B cell (primary cell): ENCODE measurements around the gene LAX1. TPM values are rescaled to one million over a fixed set of nuclear protein-coding genes. Genes with fewer than 3 reads are reported as not detected.
"Not testable (repeated sequence)": the region's sequence is repeated elsewhere in the genome, so short reads cannot be mapped to it uniquely, and the experiment has no call there.

Experiments used
- ATAC-seq: fragments of 200-7000 bp; cut with Tn5 transposase; one replicate; pipeline ENCODE4 v1.10.0; 2021; ENCODE audit warnings: low read depth, mild to moderate bottlenecking, moderate number of reproducible peaks, moderate library complexity
- CTCF ChIA-PET: fragments of 350-600 bp; sonication (Branson Sonifier 250); formaldehyde crosslinking; loops from one replicate; lab custom pipeline; 2021; ENCODE audit warnings: antibody characterized with exemption, inconsistent platforms; lab: Charles Lee
- POLR2A ChIA-PET: fragments of 350-600 bp; sonication (Branson Sonifier 250); formaldehyde crosslinking; loops from one replicate; lab custom pipeline; 2021; ENCODE audit warnings: antibody characterized with exemption; lab: Charles Lee
- DNase-seq: peaks from one replicate; pipeline ENCODE4 v3.0.0; 2013
- H2AFZ ChIP-seq: 2 replicates; pipeline ENCODE4 v1.6.1; 2012; ENCODE audit warnings: mild to moderate bottlenecking, low read depth, low read length; ENCODE audit not compliant: insufficient read depth, poor library complexity, severe bottlenecking
- H3K27ac ChIP-seq, 2 donors: 1 replicate in 1 of 2; 2 replicates in 1 of 2; pipeline ENCODE4 v1.5.1; 2012 to 2013; ENCODE audit warnings: low read length in 2 of 2, mild to moderate bottlenecking in 2 of 2, moderate library complexity in 1 of 2
- H3K27me3 ChIP-seq, 4 experiments: fragments of 200-600 bp in 1 of 4; sonication (generic) in 1 of 4; replicated peaks in 1 of 4; 1 replicate in 2 of 4; 2 replicates in 2 of 4; pipeline versions ENCODE4 v1.6.1 to v1.7.0; 2013 to 2016; ENCODE audit warnings: low read length in 3 of 4, mild to moderate bottlenecking in 2 of 4, mixed read lengths in 1 of 4, moderate library complexity in 1 of 4; ENCODE audit not compliant: insufficient read depth in 4 of 4, control insufficient read depth in 3 of 4; ENCODE audit errors: control extremely low read depth in 1 of 4
- H3K36me3 ChIP-seq, 2 experiments: replicated peaks in 1 of 2; 1 replicate in 1 of 2; 2 replicates in 1 of 2; pipeline versions ENCODE4 v1.6.1 to v1.7.1; 2013; ENCODE audit warnings: low read length in 1 of 2; ENCODE audit not compliant: insufficient read depth in 2 of 2, control insufficient read depth in 1 of 2; ENCODE audit errors: control extremely low read depth in 1 of 2, extremely low read depth in 1 of 2
- H3K4me1 ChIP-seq, 2 donors: fragments of 200-600 bp in 1 of 2; sonication (generic) in 1 of 2; 1 replicate in 1 of 2; 2 replicates in 1 of 2; pipeline versions ENCODE4 v1.5.1 to v1.6.1; 2013 to 2017; ENCODE audit warnings: low read length in 2 of 2; ENCODE audit not compliant: control insufficient read depth in 2 of 2, insufficient read depth in 2 of 2
- H3K4me2 ChIP-seq: replicated peaks from 2 replicates; pipeline ENCODE3; 2012; ENCODE audit warnings: mild to moderate bottlenecking, low read depth, low read length; ENCODE audit not compliant: poor library complexity, severe bottlenecking
- H3K4me3 ChIP-seq, 5 experiments: fragments of 200-600 bp in 1 of 5; sonication (generic) in 1 of 5; 1 replicate in 3 of 5; 2 replicates in 2 of 5; pipeline versions ENCODE4 v1.5.1 to v1.7.0; 2011 to 2016; ENCODE audit warnings: low read length in 4 of 5, mild to moderate bottlenecking in 4 of 5, low read depth in 2 of 5, control low read depth in 1 of 5, moderate library complexity in 1 of 5; ENCODE audit not compliant: insufficient read depth in 1 of 5; ENCODE audit errors: control extremely low read depth in 1 of 5, extremely low read depth in 1 of 5
- H3K79me2 ChIP-seq: fragments of 200-600 bp; sonication (generic); one replicate; pipeline ENCODE4 v1.6.0; 2016; ENCODE audit warnings: low read length; ENCODE audit not compliant: control insufficient read depth, insufficient read depth
- H3K9ac ChIP-seq: fragments of 200-600 bp; sonication (generic); 2 replicates; pipeline ENCODE4 v1.6.1; 2017; ENCODE audit warnings: mild to moderate bottlenecking, low read length, moderate library complexity
- H3K9me3 ChIP-seq, 3 donors: one replicate each; pipeline versions ENCODE4 v1.6.1 to v1.7.1; 2013; ENCODE audit warnings: low read length in 2 of 3; ENCODE audit not compliant: control insufficient read depth in 2 of 3, insufficient read depth in 1 of 3; ENCODE audit errors: control extremely low read depth in 1 of 3
- H4K20me1 ChIP-seq: 2 replicates; pipeline ENCODE4 v1.6.0; 2012; ENCODE audit warnings: mild to moderate bottlenecking, low read length; ENCODE audit not compliant: insufficient read depth, control insufficient read depth, poor library complexity, severe bottlenecking
- H3K27ac Mint-ChIP-seq: one replicate; pipeline ENCODE4 v1.8.0; 2021; ENCODE audit warnings: mixed read lengths
- H3K27me3 Mint-ChIP-seq: one replicate; pipeline ENCODE4 v1.8.0; 2021; ENCODE audit warnings: mixed read lengths
- H3K4me1 Mint-ChIP-seq: one replicate; pipeline ENCODE4 v1.8.0; 2021; ENCODE audit warnings: mixed read lengths
- H3K4me3 Mint-ChIP-seq: one replicate; pipeline ENCODE4 v1.8.0; 2021; ENCODE audit warnings: mixed read lengths
- H3K9me3 Mint-ChIP-seq: one replicate; pipeline ENCODE4 v1.8.0; 2022; ENCODE audit warnings: mixed read lengths; ENCODE audit not compliant: insufficient read depth
- CTCF ChIP-seq: fragments of 200-600 bp; IDR thresholded peaks from one replicate; pipeline ENCODE4 v1.8.0; 2022; ENCODE audit warnings: antibody characterized with exemption, mild to moderate bottlenecking
- EZH2 ChIP-seq: IDR thresholded peaks from 2 replicates; pipeline ENCODE4 v1.6.1; 2012; ENCODE audit warnings: borderline replicate concordance, low read depth, mild to moderate bottlenecking, moderate library complexity, low read length; ENCODE audit not compliant: insufficient read depth, poor library complexity, severe bottlenecking
- WGBS: methylation state at CpG from one replicate; pipeline ENCODE4 v1.1.5; 2013; ENCODE audit warnings: missing lambda C conversion rate; ENCODE audit not compliant: insufficient coverage; 5-methylcytosine and 5-hydroxymethylcytosine counted together
- intact Hi-C: fragments of 100-400 bp; cut with micrococcal nuclease; formaldehyde crosslinking; loops from one replicate; pipeline ENCODE4 v1.10.0; 2022
- polyA plus RNA-seq: library from polyadenylated mRNA; depleted of rRNA; stranded (reverse); fragments of >200 nt; gene quantifications from 2 replicates; pipeline ENCODE4 v1.2.3, GENCODE V29; 2012
- total RNA-seq, 2 donors: library from RNA; stranded (reverse); fragments of 120-200 nt in 1 of 2; gene quantifications; 1 replicate in 1 of 2; 2 replicates in 1 of 2; pipeline versions ENCODE4 v1.2.3 to v1.2.4, GENCODE V29; 2013 to 2022

LAX1 gene
- total and polyA plus RNA-seq, 2 donors (not counting 1 experiment from before 2014, with no cell fraction given) = 11.3 to 20.5 TPM

GRCh38 chr1:203746281-203746680 lies 18.7 kb upstream of the LAX1 start:
- no peak overlapping the region for H3K4me2 ChIP-seq
- no peak overlapping the region for H3K4me3 ChIP-seq
- H3K27me3 ChIP-seq = no peaks in the 10 kb centered on the region
- intact Hi-C loops = no loop called here
- ChIA-PET POLR2A (no interaction called here), CTCF (interaction anchor here (0.9 kb wide), 1 partner anchor 238 kb away, joined by 3 read pairs; no protein-coding TSS in a partner anchor)
- H3K27ac ChIP-seq = no peak overlapping the region
- Mint-ChIP-seq H3K4me1 (peaks cover 24% of the 10 kb centered on the region), H3K9me3 (no peaks in the 10 kb centered on the region), H3K4me3 (no peak overlapping the region), H3K27ac (no peak overlapping the region), H3K27me3 (no peaks in the 10 kb centered on the region)
- H3K36me3 ChIP-seq = no peaks in the 10 kb centered on the region
- DNase-seq (no peak), ATAC-seq (no peak)
- no peak for TF ChIP-seq CTCF
- TF ChIP-seq EZH2 = no peak
- no peaks in the 10 kb centered on the region for H3K9me3 ChIP-seq
- no peak overlapping the region for H2AFZ ChIP-seq
- no peaks in the 10 kb centered on the region for H4K20me1 ChIP-seq
- 100% methylated on average over 3 of the region's 6 CpGs for WGBS
- H3K4me1 ChIP-seq = peaks cover 15 to 19% of the 10 kb centered on the region in 2 donors
- H3K9ac ChIP-seq = no peak overlapping the region
- no peaks in the 10 kb centered on the region for H3K79me2 ChIP-seq

GRCh38 chr1:203751051-203751450 lies 13.9 kb upstream of the LAX1 start:
- no peak overlapping the region for H3K9ac ChIP-seq
- Mint-ChIP-seq H3K9me3 (no peaks in the 10 kb centered on the region), H3K27me3 (no peaks in the 10 kb centered on the region), H3K4me3 (no peak overlapping the region), H3K4me1 (peaks cover 37% of the 10 kb centered on the region), H3K27ac (peak overlapping the region; percentile 10)
- H2AFZ ChIP-seq = no peak overlapping the region
- no peaks in the 10 kb centered on the region for H3K9me3 ChIP-seq
- H3K27me3 ChIP-seq = no peaks in the 10 kb centered on the region
- intact Hi-C loops = loop anchor here (5.0 kb wide), 1 partner anchor 124 kb away; the partner anchor contains the start of gene ATP2B4
- ChIA-PET CTCF (interaction anchor here (0.7 kb wide), 1 partner anchor 13 kb away, joined by 3 read pairs; no protein-coding TSS in a partner anchor), POLR2A (no interaction called here)
- H3K4me1 ChIP-seq = peaks cover 34% of the 10 kb centered on the region in 2 donors
- no peak for ATAC-seq
- no peak for TF ChIP-seq EZH2
- no peak for TF ChIP-seq CTCF
- no peak for DNase-seq
- WGBS = 100% methylated on average over 1 of the region's 3 CpGs
- no peak overlapping the region for H3K27ac ChIP-seq
- H3K79me2 ChIP-seq = no peaks in the 10 kb centered on the region
- no peak overlapping the region for H3K4me2 ChIP-seq
- no peak overlapping the region for H3K4me3 ChIP-seq
- no peaks in the 10 kb centered on the region for H3K36me3 ChIP-seq
- H4K20me1 ChIP-seq = no peaks in the 10 kb centered on the region

- H3K4me3 ChIP-seq, POLR2A ChIA-PET, H3K4me3 Mint-ChIP-seq, H2AFZ ChIP-seq, H3K27ac ChIP-seq, H3K9me3 Mint-ChIP-seq, H3K4me2 ChIP-seq, H3K27me3 ChIP-seq, H3K79me2 ChIP-seq, H3K9ac ChIP-seq, H4K20me1 ChIP-seq, H3K27me3 Mint-ChIP-seq, DNase-seq, H3K36me3 ChIP-seq, H3K9me3 ChIP-seq, ATAC-seq: not testable (repeated sequence)
- WGBS = no CpG with 5 or more reads among the region's 5 CpGs
- Mint-ChIP-seq H3K4me1 (peaks cover 40% of the 10 kb centered on the region), H3K27ac (peak overlapping the region; percentile 55)
- H3K4me1 ChIP-seq = peaks cover 35 to 38% of the 10 kb centered on the region in 2 donors
- intact Hi-C loops = loop anchor here (5.0 kb wide), 1 partner anchor 124 kb away; the partner anchor contains the start of gene ATP2B4
- CTCF ChIA-PET = interaction anchor here (0.7 kb wide), 1 partner anchor 12 kb away, joined by 3 read pairs; no protein-coding TSS in a partner anchor
Observed at GRCh38 chr1:203751618-203752361, 13.2 kb upstream of the LAX1 start.
